Chondrocyte (in vitro differentiated cells): ENCODE data around the gene RXFP1. TPM values are rescaled to one million over a fixed set of nuclear protein-coding genes. Genes with fewer than 3 reads are reported as not detected.

Experiments used
- DNase-seq: peaks from one replicate; pipeline ENCODE4 v3.0.0; 2021; ENCODE audit warnings: mixed read lengths, low spot score
- H3K27ac Mint-ChIP-seq: one replicate; pipeline ENCODE4 v1.8.0; 2021; ENCODE audit warnings: mild to moderate bottlenecking, moderate library complexity, mixed read lengths; ENCODE audit not compliant: unreplicated experiment
- H3K27me3 Mint-ChIP-seq: 2 replicates; pipeline ENCODE4 v1.8.0; 2021; ENCODE audit warnings: low read depth, mixed read lengths
- H3K36me3 Mint-ChIP-seq: 2 replicates; pipeline ENCODE4 v1.8.0; 2021; ENCODE audit warnings: low read depth, mixed read lengths
- H3K4me1 Mint-ChIP-seq: 2 replicates; pipeline ENCODE4 v1.8.0; 2021; ENCODE audit warnings: low read depth, mild to moderate bottlenecking, mixed read lengths
- H3K4me3 Mint-ChIP-seq: one replicate; pipeline ENCODE4 v1.8.0; 2021; ENCODE audit warnings: mild to moderate bottlenecking, moderate library complexity, mixed read lengths; ENCODE audit not compliant: unreplicated experiment
- H3K9me3 Mint-ChIP-seq: 2 replicates; pipeline ENCODE4 v1.8.0; 2021; ENCODE audit warnings: low read depth, mixed read lengths
- total RNA-seq: library from RNA; stranded (reverse); gene quantifications from 3 replicates; pipeline ENCODE4 v1.2.1, GENCODE V29; 2021
- TF ChIP-seq, protein P1 (sequence below): fragments of 200-600 bp; sonication (generic); IDR thresholded peaks from 2 replicates; pipeline ENCODE4 v1.5.0; 2021; ENCODE audit warnings: antibody characterized with exemption, mild to moderate bottlenecking, moderate library complexity

The RXFP1 gene
- total RNA-seq, 1 donor from 2014 or later, result not detected

DNA sequence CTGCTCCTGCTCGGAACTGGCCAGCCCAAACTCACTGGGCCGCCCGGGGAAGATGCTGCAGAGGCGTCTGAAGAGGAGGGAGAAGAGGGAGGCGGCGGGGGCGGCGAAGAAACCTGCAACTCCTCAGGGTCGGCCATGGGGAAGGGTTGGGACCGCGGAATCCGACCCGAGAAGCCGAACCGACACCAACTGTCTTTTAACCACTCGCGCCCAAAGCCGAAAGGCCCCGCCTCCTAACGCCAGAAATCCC is 149.9 kb downstream of the RXFP1 start, which contains the start of gene C4orf46:
Gene C4orf46 (minus strand): TSS at position 223 of the 250 bp plus-strand sequence. CDS start 86 bp downstream, at position 137.
- peak within 1 kb of the TSS; percentile 96 for H3K4me3 Mint-ChIP-seq
- H3K36me3 Mint-ChIP-seq, result no peaks in the 10 kb centered on the region
- peak; percentile 90 for DNase-seq
- no peaks in the 10 kb centered on the region for H3K27me3 Mint-ChIP-seq
- peak within 1 kb of the TSS; percentile 98 for H3K27ac Mint-ChIP-seq
- peaks cover 23% of the 10 kb centered on the region for H3K4me1 Mint-ChIP-seq
- H3K9me3 Mint-ChIP-seq, result no peaks in the 10 kb centered on the region
- TF ChIP-seq, protein P1, sequence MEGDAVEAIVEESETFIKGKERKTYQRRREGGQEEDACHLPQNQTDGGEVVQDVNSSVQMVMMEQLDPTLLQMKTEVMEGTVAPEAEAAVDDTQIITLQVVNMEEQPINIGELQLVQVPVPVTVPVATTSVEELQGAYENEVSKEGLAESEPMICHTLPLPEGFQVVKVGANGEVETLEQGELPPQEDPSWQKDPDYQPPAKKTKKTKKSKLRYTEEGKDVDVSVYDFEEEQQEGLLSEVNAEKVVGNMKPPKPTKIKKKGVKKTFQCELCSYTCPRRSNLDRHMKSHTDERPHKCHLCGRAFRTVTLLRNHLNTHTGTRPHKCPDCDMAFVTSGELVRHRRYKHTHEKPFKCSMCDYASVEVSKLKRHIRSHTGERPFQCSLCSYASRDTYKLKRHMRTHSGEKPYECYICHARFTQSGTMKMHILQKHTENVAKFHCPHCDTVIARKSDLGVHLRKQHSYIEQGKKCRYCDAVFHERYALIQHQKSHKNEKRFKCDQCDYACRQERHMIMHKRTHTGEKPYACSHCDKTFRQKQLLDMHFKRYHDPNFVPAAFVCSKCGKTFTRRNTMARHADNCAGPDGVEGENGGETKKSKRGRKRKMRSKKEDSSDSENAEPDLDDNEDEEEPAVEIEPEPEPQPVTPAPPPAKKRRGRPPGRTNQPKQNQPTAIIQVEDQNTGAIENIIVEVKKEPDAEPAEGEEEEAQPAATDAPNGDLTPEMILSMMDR, result no peak

- TF ChIP-seq, protein P1, result peak; percentile 79
- no peaks in the 10 kb centered on the region for H3K36me3 Mint-ChIP-seq
- H3K4me1 Mint-ChIP-seq, result peaks cover 23% of the 10 kb centered on the region
- peak; percentile 99 for DNase-seq
- no peaks in the 10 kb centered on the region for H3K9me3 Mint-ChIP-seq
- H3K27me3 Mint-ChIP-seq, result no peaks in the 10 kb centered on the region
- H3K27ac Mint-ChIP-seq, result peak within 1 kb of the TSS; percentile 98
- H3K4me3 Mint-ChIP-seq, result peak within 1 kb of the TSS; percentile 96
Observed at GRCh38 chr4:158671915-158672806, 150.5 kb downstream of the RXFP1 start, which contains the start of gene ETFDH. Gene ETFDH (plus strand): TSS chr4:158672296. CDS start chr4:158672457, 161 bp downstream.

GRCh38 chr4:158673633-158674032 is 152.0 kb downstream of the RXFP1 start:
- Mint-ChIP-seq H3K36me3 (no peaks in the 10 kb centered on the region), H3K9me3 (no peaks in the 10 kb centered on the region), H3K4me3 (no peak overlapping the region), H3K4me1 (peaks cover 23% of the 10 kb centered on the region), H3K27ac (no peak overlapping the region), H3K27me3 (no peaks in the 10 kb centered on the region)
- no peak for DNase-seq
- TF ChIP-seq, protein P1, result no peak

DNA sequence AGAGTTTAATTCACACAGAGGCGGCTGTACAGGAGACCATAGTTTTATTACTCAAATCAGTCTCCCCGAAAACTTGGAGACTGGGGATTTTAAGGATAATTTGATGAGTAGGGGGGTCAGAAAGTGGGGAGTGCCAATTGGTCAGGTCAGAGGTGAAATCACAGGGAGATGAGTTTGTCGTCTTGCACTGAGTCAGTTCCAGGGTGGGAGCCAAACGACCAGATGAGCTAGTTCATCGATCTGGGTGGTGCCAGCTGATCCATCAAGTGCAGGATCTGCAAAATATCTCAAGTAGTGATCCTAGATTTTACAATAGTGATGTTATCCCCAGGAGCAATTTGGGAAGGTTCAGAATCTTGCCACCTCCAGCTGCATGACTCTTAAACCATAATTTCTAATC is 154.4 kb downstream of the RXFP1 start:
- no peak for DNase-seq
- peaks cover 10% of the 10 kb centered on the region for H3K4me1 Mint-ChIP-seq
- TF ChIP-seq, protein P1, result no peak

DNA sequence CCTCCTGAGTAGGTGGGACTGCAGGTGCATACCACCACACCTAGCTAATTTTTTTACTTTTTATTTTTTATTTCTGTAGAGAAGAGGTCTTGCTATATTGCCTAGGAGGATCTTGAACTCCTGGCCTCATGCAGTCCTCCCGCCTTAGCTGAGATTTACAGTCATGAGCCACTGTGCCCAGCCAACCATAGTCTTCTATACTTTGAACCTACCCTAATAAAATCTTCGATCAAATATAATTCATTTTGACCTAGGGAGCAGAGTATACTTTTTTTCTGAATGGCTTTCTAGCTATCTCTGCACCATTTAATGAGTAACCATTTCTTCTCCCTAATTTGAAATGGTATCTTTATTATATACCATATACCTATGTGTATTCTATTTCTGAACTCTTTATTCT is 157.1 kb downstream of the RXFP1 start:
- H3K9me3 Mint-ChIP-seq, result no peaks in the 10 kb centered on the region
- no peaks in the 10 kb centered on the region for H3K27me3 Mint-ChIP-seq
- no peak overlapping the region for H3K27ac Mint-ChIP-seq
- TF ChIP-seq, protein P1, result no peak
- no peaks in the 10 kb centered on the region for H3K4me1 Mint-ChIP-seq
- peaks cover 2% of the 10 kb centered on the region for H3K36me3 Mint-ChIP-seq
- no peak overlapping the region for H3K4me3 Mint-ChIP-seq
- DNase-seq, result no peak

More for the DNA sequence above, 154.4 kb downstream of the RXFP1 start:
- H3K36me3 Mint-ChIP-seq, result peaks cover 2% of the 10 kb centered on the region
- no peak overlapping the region for H3K4me3 Mint-ChIP-seq
- H3K27ac Mint-ChIP-seq, result no peak overlapping the region
- H3K27me3 Mint-ChIP-seq, result no peaks in the 10 kb centered on the region
- no peaks in the 10 kb centered on the region for H3K9me3 Mint-ChIP-seq
